ENCODE results near the gene KRT32.

Gene KRT32

DNA sequence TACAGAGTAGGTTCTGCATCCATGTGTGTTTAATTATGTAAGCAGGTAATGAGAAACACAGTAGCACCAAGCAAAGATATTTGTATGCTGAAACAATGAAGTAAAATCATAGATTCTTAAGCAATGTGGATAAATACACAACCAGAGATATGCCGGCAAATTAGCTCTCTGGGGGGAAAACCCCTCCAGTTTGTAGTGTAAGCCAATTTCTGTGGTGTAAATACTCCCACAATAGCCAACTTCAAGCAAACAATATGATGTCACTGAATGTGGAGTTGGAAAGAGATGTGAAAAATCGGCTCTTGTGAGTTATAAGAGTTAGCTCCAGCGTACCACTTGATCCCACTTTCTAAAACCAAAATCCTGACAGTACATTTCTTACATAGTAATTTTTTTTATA is 22.5 kb downstream of the KRT32 start:
- no peak for DNase-seq (ENCODE audit: low read depth)
- TF ChIP-seq, protein P1, sequence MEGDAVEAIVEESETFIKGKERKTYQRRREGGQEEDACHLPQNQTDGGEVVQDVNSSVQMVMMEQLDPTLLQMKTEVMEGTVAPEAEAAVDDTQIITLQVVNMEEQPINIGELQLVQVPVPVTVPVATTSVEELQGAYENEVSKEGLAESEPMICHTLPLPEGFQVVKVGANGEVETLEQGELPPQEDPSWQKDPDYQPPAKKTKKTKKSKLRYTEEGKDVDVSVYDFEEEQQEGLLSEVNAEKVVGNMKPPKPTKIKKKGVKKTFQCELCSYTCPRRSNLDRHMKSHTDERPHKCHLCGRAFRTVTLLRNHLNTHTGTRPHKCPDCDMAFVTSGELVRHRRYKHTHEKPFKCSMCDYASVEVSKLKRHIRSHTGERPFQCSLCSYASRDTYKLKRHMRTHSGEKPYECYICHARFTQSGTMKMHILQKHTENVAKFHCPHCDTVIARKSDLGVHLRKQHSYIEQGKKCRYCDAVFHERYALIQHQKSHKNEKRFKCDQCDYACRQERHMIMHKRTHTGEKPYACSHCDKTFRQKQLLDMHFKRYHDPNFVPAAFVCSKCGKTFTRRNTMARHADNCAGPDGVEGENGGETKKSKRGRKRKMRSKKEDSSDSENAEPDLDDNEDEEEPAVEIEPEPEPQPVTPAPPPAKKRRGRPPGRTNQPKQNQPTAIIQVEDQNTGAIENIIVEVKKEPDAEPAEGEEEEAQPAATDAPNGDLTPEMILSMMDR (IDR thresholded peaks at IDR 0.05; ENCODE audit: low read length, missing control alignments) = no peak
- H3K4me3 ChIP-seq (replicated peaks; ENCODE audit: low read depth, low read length) = no peak overlapping the region

DNA sequence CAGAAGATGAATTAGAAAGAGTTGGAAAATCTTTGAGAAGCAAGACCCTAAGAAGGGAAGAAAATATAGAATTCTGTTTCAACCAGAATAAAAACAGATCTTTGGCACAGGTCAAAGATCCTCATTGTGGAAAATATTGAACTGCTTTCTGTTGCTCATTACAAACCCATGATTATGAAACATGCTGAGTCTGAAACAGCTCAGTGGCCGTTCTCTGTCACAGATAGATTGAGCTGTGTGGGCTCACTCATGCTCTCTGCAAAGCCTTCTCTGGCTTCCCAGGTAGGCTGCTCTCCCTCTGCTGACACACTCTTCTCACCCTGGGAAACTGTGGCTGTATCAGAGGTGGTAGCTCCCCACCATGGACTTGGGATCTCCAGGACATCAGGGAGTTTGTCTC is 23.0 kb downstream of the KRT32 start:
- TF ChIP-seq, protein P1 (IDR thresholded peaks at IDR 0.05; ENCODE audit: low read length, missing control alignments) = no peak
- H3K4me3 ChIP-seq (replicated peaks; ENCODE audit: low read depth, low read length) = no peak overlapping the region
- DNase-seq (ENCODE audit: low read depth) = no peak

DNA sequence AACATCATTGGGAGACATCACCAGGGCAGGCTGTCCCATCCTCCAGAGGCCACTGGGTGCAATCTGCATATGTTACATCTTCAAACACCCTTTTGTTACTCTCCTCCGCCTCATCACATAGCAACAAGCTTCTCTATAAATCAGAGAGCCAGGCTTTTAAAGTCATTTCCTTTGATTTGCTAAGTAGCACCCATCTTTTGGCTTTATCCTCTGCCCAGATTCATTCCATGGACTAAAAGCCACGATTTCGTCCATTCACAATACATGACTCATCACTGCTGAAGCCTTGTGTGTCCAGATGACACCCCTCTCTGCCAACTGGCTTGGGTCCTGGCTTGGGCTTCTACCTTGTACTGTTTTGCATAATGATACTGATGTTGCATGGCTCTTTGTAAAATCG is 24.4 kb downstream of the KRT32 start:
- H3K4me3 ChIP-seq (replicated peaks; ENCODE audit: low read depth, low read length) = no peak overlapping the region

DNA sequence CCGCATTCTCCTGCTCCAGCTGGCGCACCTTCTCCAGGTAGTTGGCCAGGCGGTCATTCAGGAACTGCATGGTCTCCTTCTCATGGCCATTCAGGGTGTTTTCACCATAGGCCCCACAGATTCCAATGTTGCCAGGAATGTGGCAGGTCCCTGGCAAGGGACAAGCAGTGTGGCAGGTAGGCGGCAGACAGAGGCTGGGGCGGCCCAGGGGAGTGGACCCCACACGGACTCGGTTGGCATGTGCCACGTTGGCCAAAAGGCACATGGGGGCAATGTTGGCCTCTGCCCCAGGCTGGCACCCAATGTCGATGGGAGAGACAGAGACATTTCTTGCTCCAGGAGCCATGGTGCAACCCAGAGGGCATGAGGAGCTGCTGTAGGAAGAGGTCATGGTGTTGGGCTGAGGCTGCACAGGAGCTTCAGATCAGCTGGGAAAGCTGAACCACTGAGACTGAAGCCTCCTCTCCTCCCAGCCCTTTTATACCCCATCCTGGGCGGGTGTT is 26.6 kb downstream of the KRT32 start, which contains the start of gene KRT38:
KRT38 (minus strand) TSS at position 453 of the 503 bp plus-strand sequence; CDS start at position 391, 62 bp downstream.
- TF ChIP-seq, protein P1 (IDR thresholded peaks at IDR 0.05; ENCODE audit: low read length, missing control alignments) = no peak
- H3K4me3 ChIP-seq (replicated peaks; ENCODE audit: low read depth, low read length) = no peak within 1 kb of the TSS
- DNase-seq (ENCODE audit: low read depth) = no peak

More for the DNA sequence above, 24.4 kb downstream of the KRT32 start:
- TF ChIP-seq, protein P1 (IDR thresholded peaks at IDR 0.05; ENCODE audit: low read length, missing control alignments) = no peak
- peak; percentile 39 for DNase-seq (ENCODE audit: low read depth)

DNA sequence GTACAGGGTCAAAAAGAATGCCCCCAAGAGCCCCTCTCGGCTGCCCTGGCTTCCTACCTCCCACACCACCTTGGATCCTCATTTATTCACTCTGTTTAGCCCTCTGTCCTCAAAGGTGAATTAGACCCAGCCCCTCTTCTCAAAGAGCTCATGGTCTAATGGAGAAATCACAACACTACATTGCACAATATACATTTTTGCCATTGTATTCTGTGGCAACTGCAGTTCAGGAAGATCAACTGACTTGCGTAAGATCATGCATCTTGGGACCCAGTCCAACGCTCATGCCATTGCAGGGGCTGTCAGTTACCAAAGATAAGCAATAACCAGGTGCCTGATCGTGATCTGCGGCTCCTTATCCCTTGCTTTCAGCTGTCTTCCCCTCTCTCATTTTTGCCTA is 27.8 kb downstream of the KRT32 start:
- no peak overlapping the region for H3K4me3 ChIP-seq (replicated peaks; ENCODE audit: low read depth, low read length)
- TF ChIP-seq, protein P1 (IDR thresholded peaks at IDR 0.05; ENCODE audit: low read length, missing control alignments) = no peak
- peak; percentile 49 for DNase-seq (ENCODE audit: low read depth)

DNA sequence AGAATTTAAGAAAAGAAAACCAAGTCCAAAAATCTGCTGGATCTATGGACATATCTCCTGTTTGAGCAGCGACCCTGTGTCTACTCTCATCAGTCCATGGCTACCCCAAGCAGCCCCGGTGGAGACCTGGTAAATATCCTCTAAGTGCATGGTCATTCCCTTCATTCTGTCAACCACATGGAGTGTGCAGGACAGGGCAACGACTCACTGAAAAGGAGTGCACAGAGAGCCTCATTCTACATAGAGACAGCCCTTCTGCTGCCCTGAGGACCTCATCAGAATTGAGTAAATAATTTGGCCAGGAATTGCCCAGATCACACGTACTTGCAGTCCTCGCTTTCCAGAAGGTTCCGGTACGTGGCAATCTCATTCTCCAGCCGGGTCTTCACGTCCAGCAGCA is 29.4 kb downstream of the KRT32 start:
- TF ChIP-seq, protein P1 (IDR thresholded peaks at IDR 0.05; ENCODE audit: low read length, missing control alignments) = no peak
- H3K4me3 ChIP-seq (replicated peaks; ENCODE audit: low read depth, low read length) = no peak overlapping the region
- DNase-seq (ENCODE audit: low read depth) = no peak

DNA sequence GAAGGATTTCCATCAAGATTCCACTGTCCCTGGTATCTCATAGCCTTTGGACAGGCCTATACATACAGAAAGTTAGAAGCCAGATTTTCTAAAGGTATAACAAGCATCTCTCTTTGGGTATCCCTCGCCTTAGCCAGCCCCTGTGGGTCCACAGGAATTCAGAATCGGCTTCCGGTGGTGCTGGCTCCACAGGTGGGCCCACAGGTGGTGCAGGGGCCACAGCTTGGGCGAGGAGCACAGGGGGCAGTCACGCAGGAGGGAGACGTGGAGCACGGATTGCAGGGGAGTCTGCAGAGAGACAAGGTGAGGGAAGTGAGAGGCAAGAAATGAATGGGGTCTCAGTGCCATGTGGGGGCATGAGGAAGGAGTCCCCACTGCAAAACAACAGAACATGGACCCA is 29.9 kb downstream of the KRT32 start:
- H3K4me3 ChIP-seq (replicated peaks; ENCODE audit: low read depth, low read length) = no peak overlapping the region
- TF ChIP-seq, protein P1 (IDR thresholded peaks at IDR 0.05; ENCODE audit: low read length, missing control alignments) = no peak
- no peak for DNase-seq (ENCODE audit: low read depth)

All from fibroblast of pulmonary artery (primary cell).